Measurements from ENCODE around the gene CFAP251. TPM values are rescaled to one million over a fixed set of nuclear protein-coding genes. Genes with fewer than 3 reads are reported as not detected.
A peak's percentile ranks its signal among the peaks of the same experiment; 100 is the strongest.

Gene CFAP251
- total and polyA plus RNA-seq, 2 of the 13 experiments (the other 11 are each of a cell fraction or from before 2014, with no cell fraction given), result 0.30 to 0.42 TPM

DNA sequence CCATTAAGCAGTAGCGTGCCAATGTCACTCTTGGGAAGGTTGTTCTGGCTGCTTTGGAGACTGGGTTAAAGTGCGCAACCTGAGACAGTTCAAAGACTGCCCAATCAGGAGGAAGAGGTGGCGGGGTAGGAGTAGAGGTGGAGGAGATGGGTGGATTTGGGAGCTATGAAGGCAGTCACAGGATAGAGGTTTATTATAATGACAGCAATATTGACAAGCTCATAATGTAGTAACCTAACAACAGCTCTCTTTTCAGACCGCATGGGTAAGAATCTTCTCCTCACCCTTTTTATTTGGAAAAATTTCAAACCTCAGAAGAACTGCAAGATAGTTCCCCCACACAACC, 35.1 kb upstream of the CFAP251 start:
- POLR2A ChIA-PET, result interaction anchor here (0.6 to 1.4 kb wide), 5 partner anchors 19 to 86 kb away, joined by 3 to 5 read pairs (median 3); partner anchors contain the start of gene HPD
- TF ChIP-seq ZNF546 (CRISPR knock-in tag; conservative IDR thresholded peaks at IDR 0.05), result no peak
- TF ChIP-seq ZSCAN9 (CRISPR knock-in tag; IDR thresholded peaks at IDR 0.05; ENCODE audit: borderline replicate concordance), result no peak
- TF ChIP-seq, protein P1, sequence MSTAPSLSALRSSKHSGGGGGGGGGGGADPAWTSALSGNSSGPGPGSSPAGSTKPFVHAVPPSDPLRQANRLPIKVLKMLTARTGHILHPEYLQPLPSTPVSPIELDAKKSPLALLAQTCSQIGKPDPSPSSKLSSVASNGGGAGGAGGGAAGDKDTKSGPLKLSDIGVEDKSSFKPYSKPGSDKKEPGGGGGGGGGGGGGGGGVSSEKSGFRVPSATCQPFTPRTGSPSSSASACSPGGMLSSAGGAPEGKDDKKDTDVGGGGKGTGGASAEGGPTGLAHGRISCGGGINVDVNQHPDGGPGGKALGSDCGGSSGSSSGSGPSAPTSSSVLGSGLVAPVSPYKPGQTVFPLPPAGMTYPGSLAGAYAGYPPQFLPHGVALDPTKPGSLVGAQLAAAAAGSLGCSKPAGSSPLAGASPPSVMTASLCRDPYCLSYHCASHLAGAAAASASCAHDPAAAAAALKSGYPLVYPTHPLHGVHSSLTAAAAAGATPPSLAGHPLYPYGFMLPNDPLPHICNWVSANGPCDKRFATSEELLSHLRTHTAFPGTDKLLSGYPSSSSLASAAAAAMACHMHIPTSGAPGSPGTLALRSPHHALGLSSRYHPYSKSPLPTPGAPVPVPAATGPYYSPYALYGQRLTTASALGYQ (CRISPR knock-in tag; IDR thresholded peaks at IDR 0.05), result no peak
- TF ChIP-seq, protein P2, sequence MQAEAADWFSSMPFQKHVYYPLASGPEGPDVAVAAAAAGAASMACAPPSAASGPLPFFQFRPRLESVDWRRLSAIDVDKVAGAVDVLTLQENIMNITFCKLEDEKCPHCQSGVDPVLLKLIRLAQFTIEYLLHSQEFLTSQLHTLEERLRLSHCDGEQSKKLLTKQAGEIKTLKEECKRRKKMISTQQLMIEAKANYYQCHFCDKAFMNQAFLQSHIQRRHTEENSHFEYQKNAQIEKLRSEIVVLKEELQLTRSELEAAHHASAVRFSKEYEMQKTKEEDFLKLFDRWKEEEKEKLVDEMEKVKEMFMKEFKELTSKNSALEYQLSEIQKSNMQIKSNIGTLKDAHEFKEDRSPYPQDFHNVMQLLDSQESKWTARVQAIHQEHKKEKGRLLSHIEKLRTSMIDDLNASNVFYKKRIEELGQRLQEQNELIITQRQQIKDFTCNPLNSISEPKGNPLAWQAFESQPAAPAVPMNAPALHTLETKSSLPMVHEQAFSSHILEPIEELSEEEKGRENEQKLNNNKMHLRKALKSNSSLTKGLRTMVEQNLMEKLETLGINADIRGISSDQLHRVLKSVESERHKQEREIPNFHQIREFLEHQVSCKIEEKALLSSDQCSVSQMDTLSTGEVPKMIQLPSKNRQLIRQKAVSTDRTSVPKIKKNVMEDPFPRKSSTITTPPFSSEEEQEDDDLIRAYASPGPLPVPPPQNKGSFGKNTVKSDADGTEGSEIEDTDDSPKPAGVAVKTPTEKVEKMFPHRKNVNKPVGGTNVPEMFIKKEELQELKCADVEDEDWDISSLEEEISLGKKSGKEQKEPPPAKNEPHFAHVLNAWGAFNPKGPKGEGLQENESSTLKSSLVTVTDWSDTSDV (CRISPR knock-in tag; IDR thresholded peaks at IDR 0.05), result no peak
- 0 out of 2 replicates have a peak, but pooled peaks have one; percentile 28 for TF ChIP-seq NFYB (CRISPR knock-in tag; IDR thresholded peaks at IDR 0.05)
- TF ChIP-seq, protein P3, sequence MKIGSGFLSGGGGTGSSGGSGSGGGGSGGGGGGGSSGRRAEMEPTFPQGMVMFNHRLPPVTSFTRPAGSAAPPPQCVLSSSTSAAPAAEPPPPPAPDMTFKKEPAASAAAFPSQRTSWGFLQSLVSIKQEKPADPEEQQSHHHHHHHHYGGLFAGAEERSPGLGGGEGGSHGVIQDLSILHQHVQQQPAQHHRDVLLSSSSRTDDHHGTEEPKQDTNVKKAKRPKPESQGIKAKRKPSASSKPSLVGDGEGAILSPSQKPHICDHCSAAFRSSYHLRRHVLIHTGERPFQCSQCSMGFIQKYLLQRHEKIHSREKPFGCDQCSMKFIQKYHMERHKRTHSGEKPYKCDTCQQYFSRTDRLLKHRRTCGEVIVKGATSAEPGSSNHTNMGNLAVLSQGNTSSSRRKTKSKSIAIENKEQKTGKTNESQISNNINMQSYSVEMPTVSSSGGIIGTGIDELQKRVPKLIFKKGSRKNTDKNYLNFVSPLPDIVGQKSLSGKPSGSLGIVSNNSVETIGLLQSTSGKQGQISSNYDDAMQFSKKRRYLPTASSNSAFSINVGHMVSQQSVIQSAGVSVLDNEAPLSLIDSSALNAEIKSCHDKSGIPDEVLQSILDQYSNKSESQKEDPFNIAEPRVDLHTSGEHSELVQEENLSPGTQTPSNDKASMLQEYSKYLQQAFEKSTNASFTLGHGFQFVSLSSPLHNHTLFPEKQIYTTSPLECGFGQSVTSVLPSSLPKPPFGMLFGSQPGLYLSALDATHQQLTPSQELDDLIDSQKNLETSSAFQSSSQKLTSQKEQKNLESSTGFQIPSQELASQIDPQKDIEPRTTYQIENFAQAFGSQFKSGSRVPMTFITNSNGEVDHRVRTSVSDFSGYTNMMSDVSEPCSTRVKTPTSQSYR (CRISPR knock-in tag; IDR thresholded peaks at IDR 0.05; ENCODE audit: borderline replicate concordance), result no peak
- no peak for TF ChIP-seq NBN (conservative IDR thresholded peaks at IDR 0.05)
- TF ChIP-seq HOXA3 (CRISPR knock-in tag; IDR thresholded peaks at IDR 0.05), result no peak
- TF ChIP-seq PPARG (CRISPR knock-in tag; conservative IDR thresholded peaks at IDR 0.05), result peak; percentile 65
- no peak for TF ChIP-seq TEAD3 (CRISPR knock-in tag; optimal IDR thresholded peaks at IDR 0.05; ENCODE audit: borderline replicate concordance)
- no peak for TF ChIP-seq ZNF12 (CRISPR knock-in tag; IDR thresholded peaks at IDR 0.05)
- TF ChIP-seq POLR2A (IDR thresholded peaks at IDR 0.05; ENCODE audit: insufficient read depth in 1 of 2, low read depth in 2 of 2, low read length in 2 of 2), result peak in 1 of 2 experiments; percentile 34; a peak in 1 of 4 replicates
- no peak for TF ChIP-seq ZNF773 (CRISPR knock-in tag; IDR thresholded peaks at IDR 0.05; ENCODE audit: borderline replicate concordance)
- TF ChIP-seq, protein P4, sequence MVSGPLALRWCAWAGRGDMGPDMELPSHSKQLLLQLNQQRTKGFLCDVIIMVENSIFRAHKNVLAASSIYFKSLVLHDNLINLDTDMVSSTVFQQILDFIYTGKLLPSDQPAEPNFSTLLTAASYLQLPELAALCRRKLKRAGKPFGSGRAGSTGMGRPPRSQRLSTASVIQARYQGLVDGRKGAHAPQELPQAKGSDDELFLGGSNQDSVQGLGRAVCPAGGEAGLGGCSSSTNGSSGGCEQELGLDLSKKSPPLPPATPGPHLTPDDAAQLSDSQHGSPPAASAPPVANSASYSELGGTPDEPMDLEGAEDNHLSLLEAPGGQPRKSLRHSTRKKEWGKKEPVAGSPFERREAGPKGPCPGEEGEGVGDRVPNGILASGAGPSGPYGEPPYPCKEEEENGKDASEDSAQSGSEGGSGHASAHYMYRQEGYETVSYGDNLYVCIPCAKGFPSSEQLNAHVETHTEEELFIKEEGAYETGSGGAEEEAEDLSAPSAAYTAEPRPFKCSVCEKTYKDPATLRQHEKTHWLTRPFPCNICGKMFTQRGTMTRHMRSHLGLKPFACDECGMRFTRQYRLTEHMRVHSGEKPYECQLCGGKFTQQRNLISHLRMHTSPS (CRISPR knock-in tag; IDR thresholded peaks at IDR 0.05; ENCODE audit: low read depth), result no peak
- TF ChIP-seq ELF1 (CRISPR knock-in tag; IDR thresholded peaks at IDR 0.05), result no peak
- no peak for TF ChIP-seq ZNF180 (CRISPR knock-in tag; IDR thresholded peaks at IDR 0.05; ENCODE audit: borderline replicate concordance, low read depth)
- TF ChIP-seq RBAK (CRISPR knock-in tag; IDR thresholded peaks at IDR 0.05), result no peak
- no peak for TF ChIP-seq HNRNPK (IDR thresholded peaks at IDR 0.05; ENCODE audit: low read depth, low read length, poor library complexity, severe bottlenecking)

More for the DNA sequence above, 35.1 kb upstream of the CFAP251 start:
- intact Hi-C loops (cut with micrococcal nuclease; ENCODE audit: unreplicated experiment), result no loop called here
- no peaks in the 10 kb centered on the region for H3K27me3 ChIP-seq (ENCODE audit: control insufficient read depth in 1 of 2, insufficient read depth in 2 of 2, low read length in 2 of 2)
- H3K4me2 ChIP-seq (ENCODE audit: low read depth, low read length), result peak overlapping the region; percentile 70
- no peak for FAIRE-seq
- no TSS peak for BruUV-seq (replicated peaks)
- H4K20me1 ChIP-seq (ENCODE audit: insufficient read depth, low read length), result no peaks in the 10 kb centered on the region
- CTCF ChIA-PET (ENCODE audit: low intra/inter-chr PET ratio, low total read pairs), result no interaction called here
- no peak for DNase-seq (ENCODE audit: low spot score)
- in situ Hi-C loops (cut with HindIII; ENCODE audit: extremely low pct_ligation_motif_present, low pct_unique_long_range_greater_than_20kb), result no loop called here
- peak overlapping the region in 1 of 3 experiments; percentile 12; a peak in 1 of 6 replicates for H3K4me3 ChIP-seq (replicated peaks in 1 of 3; ENCODE audit: insufficient read depth in 1 of 3, low read depth in 2 of 3, low read length in 3 of 3)
- H3K27ac ChIP-seq (ENCODE audit: extremely low read length, insufficient read depth, low read length), result no peak overlapping the region
- ATAC-seq, result peak; percentile 76
- peaks cover 41% of the 10 kb centered on the region for H3K4me1 ChIP-seq (ENCODE audit: insufficient read depth, low read length)
- no peaks in the 10 kb centered on the region for H3K79me2 ChIP-seq (ENCODE audit: insufficient read depth, low read length)
- no peaks in the 10 kb centered on the region for H3K36me3 ChIP-seq (replicated peaks in 1 of 2; ENCODE audit: control insufficient read depth in 1 of 2, insufficient read depth in 2 of 2, low read length in 2 of 2)
- H3K9me3 ChIP-seq (ENCODE audit: low read length), result no peaks in the 10 kb centered on the region
- no peak overlapping the region for H2AFZ ChIP-seq (ENCODE audit: low read length)
- WGBS (ENCODE audit: low lambda C conversion rate), result 21% methylated on average over 4 of the region's 4 CpGs
- peak overlapping the region; percentile 7; the same call in 1 of the 2 replicates for H3K9ac ChIP-seq (ENCODE audit: insufficient read depth, low read depth, low read length)
